Measurements from ENCODE around the gene SNX15.
A peak's percentile ranks its signal among the peaks of the same experiment; 100 is the strongest.
"Not testable (repeated sequence)": the region's sequence is repeated elsewhere in the genome, so short reads cannot be mapped to it uniquely, and the experiment has no call there.

SNX15 gene

GRCh38 chr11:65027213-65028067, at the start of gene SNX15:
Gene SNX15 (plus strand): TSS chr11:65027439. CDS start chr11:65027538, 99 bp downstream.
- DNase-seq (ENCODE audit: low read depth in 2 of 2): peak; percentile 65 to 79

- not testable (repeated sequence) for DNase-seq (ENCODE audit: low read depth in 2 of 2)
Measured at GRCh38 chr11:64983339-64983738, 43.9 kb upstream of the SNX15 start.

GRCh38 chr11:64987998-64988854, 39.0 kb upstream of the SNX15 start:
- DNase-seq (ENCODE audit: low read depth in 2 of 2): no peak

- DNase-seq (ENCODE audit: low read depth in 2 of 2): no peak
Measured at GRCh38 chr11:64989416-64989815, 37.8 kb upstream of the SNX15 start.

GRCh38 chr11:64990222-64990923, 36.9 kb upstream of the SNX15 start:
- DNase-seq (ENCODE audit: low read depth in 2 of 2): no peak

- DNase-seq (ENCODE audit: low read depth in 2 of 2): no peak
Measured at GRCh38 chr11:64994318-64994717, 32.9 kb upstream of the SNX15 start.

- DNase-seq (ENCODE audit: low read depth in 2 of 2): no peak
Measured at GRCh38 chr11:64996327-64996709, 30.9 kb upstream of the SNX15 start.

- no peak for DNase-seq (ENCODE audit: low read depth in 2 of 2)
Measured at GRCh38 chr11:64996710-64997380, 30.4 kb upstream of the SNX15 start, which contains the start of gene BATF2. Gene BATF2 (minus strand): TSS chr11:64996971. CDS start chr11:64996914, 57 bp downstream.

- no peak for DNase-seq (ENCODE audit: low read depth in 2 of 2)
Measured at GRCh38 chr11:64998141-64998540, 29.1 kb upstream of the SNX15 start.

- no peak for DNase-seq (ENCODE audit: low read depth in 2 of 2)
Measured at GRCh38 chr11:64998690-64999431, 28.4 kb upstream of the SNX15 start.

GRCh38 chr11:64999478-64999877, 27.8 kb upstream of the SNX15 start:
- no peak for DNase-seq (ENCODE audit: low read depth in 2 of 2)

- no peak for DNase-seq (ENCODE audit: low read depth in 2 of 2)
Measured at GRCh38 chr11:65002706-65003105, 24.5 kb upstream of the SNX15 start.

- DNase-seq (ENCODE audit: low read depth in 2 of 2): no peak
Measured at GRCh38 chr11:65003282-65003681, 24.0 kb upstream of the SNX15 start.

- DNase-seq (ENCODE audit: low read depth in 2 of 2): not testable (repeated sequence)
Measured at GRCh38 chr11:65003968-65004367, 23.3 kb upstream of the SNX15 start.

GRCh38 chr11:65008016-65008415, 19.2 kb upstream of the SNX15 start:
- DNase-seq (ENCODE audit: low read depth in 2 of 2): no peak

- no peak for DNase-seq (ENCODE audit: low read depth in 2 of 2)
Measured at GRCh38 chr11:65008873-65009272, 18.4 kb upstream of the SNX15 start.

- peak; percentile 80 to 82 for DNase-seq (ENCODE audit: low read depth in 2 of 2)
Measured at GRCh38 chr11:65013130-65013887, 13.9 kb upstream of the SNX15 start.

- peak; percentile 52 to 62 for DNase-seq (ENCODE audit: low read depth in 2 of 2)
Measured at GRCh38 chr11:65013888-65014725, 13.1 kb upstream of the SNX15 start, which contains the start of gene ARL2. Gene ARL2 (plus strand): TSS chr11:65014160. CDS start chr11:65014208, 48 bp downstream.

- peak in 1 of 2 donors; percentile 2 for DNase-seq (ENCODE audit: low read depth in 2 of 2)
Measured at GRCh38 chr11:65014726-65015227, 12.5 kb upstream of the SNX15 start.
